ENCODE measurements around the gene ABHD3.
"Not testable (repeated sequence)": the region's sequence is repeated elsewhere in the genome, so short reads cannot be mapped to it uniquely, and the experiment has no call there.

ABHD3 gene

DNA sequence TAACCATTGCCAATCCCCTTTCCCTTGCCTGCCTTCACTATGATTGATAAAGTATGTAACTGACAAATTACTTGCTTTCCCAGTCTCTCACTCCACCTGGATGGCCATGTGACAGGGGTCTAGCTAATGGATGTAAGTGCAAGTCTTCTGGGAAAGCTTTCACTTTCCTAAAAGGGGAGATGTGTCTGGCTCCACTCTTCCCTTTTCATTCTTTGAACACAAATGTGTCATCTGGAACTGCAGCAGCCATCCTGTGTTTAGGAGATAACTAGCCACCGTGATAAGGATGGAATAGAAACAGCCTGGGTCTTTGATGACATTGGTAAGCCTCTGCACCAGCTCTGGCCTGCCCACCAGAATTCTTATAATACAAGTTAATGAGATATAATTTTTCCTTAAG, 54.3 kb downstream of the ABHD3 start:
- no peak for DNase-seq (ENCODE audit: low spot score)

DNA sequence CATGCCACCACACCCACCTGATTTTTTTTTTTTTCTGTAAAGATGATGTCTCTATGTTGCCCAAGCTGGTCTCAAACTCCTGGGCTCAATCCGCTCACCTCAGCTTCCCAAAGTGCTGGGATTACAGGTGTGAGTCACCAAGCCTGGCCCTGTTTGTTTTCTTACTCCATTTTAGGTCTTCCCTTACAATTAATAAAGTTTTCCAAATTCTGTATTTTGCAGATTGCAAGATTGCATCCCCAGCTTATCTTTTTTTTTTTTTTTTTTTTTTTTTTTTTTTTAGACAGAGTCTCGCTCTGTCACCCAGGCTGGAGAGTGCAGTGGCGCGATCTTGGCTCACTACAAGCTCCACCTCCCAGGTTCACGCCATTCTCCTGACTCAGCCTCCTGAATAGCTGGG, 64.2 kb downstream of the ABHD3 start:
- DNase-seq (ENCODE audit: low spot score), result not testable (repeated sequence)

DNA sequence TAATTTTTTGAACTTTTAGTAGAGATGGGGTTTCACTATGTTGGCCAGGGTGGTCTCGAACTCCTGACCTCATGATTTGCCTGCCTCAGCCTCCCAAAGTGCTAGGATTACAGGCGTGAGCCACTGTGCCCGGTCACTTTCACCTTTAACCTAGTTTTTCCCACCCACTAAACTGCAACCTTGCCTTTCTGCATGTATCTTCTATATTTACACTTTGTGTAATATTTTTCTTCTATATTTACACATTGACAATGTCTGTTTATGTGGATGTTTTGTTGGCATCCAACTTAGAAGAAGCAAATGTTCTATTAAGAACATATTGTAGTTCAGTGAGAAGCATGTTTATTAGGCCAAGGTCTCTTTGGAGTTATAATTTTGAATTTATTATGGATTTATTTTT, 65.8 kb downstream of the ABHD3 start:
- DNase-seq (ENCODE audit: low spot score), result no peak

DNA sequence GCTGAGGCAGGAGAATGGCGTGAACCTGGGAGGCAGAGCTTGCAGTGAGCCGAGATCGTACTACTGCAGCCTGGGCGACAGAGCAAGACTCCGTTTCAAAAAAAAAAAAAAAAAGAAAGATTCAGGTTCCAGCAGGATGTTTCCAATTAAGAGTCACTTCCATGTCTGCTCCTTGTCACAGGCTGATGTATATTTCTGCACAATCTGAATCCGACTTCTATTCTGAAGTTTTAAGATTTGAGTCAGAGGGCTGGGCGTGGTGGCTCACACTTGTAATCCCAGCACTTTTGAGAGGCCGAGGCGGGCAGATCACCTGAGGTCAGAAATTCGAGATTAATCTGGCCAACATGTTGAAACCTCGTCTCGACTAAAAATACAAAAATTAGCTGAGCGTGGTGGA, 67.8 kb downstream of the ABHD3 start:
- no peak for DNase-seq (ENCODE audit: low spot score)

DNA sequence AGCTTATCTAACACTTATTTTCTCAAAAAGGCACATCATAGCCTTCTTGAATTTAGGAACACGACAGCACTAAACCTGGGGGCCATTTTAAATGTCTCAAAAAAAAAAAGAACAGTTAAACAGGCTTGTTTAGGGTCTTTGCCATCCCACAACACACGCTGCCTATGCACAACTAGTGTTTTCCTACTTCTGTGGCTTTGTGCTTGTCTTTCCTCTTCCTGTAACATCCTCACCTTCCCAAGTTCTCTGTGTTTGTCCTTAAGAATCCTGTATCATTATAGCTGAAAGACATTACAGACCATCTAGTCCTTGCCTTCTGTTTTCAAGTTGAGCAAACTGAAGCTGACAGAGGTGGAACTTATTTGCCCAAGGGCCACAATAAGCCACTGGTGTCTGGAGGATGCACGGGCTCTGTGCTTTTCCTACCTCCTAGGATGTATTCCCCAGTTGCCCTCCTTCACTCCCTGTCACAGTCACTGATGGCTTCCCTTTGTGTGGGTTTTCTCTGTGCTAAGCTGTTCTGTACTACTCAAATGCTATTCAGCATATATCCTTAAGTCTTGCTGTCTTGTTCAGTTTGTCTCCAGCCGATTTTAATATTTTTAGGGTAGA, 69.9 kb downstream of the ABHD3 start:
- DNase-seq (ENCODE audit: low spot score), result no peak

DNA sequence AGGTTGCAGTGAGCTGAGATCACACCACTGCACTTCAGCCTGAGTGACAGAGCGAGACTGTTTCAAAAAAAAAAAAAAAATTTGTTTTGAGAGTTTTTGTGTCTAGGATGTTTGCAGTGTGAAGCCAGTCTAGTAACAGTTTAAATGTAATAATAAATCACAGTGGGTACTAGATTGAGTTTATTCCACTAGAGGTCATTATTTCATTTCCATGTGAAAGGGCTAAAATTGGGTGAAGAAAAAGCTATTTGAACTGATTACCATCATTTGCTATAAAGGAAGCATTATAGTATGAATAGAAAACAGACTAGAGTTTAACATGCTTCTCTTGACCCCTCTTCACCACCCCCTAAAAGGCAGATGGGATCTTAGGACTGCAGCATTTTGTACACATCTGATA, 72.2 kb downstream of the ABHD3 start:
- peak; percentile 37 for DNase-seq (ENCODE audit: low spot score)

DNA sequence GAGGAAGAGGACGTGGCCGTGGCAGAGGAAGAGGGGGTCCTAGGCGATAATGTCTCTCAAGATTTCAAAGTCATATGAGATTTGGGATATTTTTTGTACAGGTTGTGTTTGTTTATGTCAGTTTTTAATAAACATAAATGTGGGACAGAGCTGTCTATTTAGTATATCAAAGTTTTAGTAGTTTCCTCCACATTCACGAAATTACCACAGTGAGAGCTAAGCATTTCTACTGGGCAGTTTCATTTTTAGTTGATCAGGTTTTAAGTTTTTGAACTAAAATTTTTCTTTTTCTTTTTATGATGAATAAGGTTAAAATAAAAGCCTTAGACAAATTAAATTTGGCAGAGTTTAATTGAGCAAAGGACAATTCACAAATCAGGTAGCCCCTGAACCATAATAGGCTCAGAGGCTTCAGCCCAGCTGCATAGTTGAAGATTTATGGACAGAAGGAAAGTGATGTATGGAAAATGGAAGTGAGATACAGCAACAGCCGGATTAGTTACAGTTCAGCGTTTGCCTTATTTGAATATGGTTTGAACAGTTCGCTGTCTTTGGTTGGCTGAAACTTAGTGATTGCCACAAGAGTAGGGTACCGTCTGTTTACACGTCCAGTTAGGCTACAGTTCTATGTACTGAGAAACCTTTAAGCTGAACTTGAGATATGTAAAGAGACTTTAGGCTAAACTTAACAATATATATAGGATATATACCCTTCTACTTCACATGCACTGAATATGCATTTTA, 75.3 kb downstream of the ABHD3 start:
- no peak for DNase-seq (ENCODE audit: low spot score)

DNA sequence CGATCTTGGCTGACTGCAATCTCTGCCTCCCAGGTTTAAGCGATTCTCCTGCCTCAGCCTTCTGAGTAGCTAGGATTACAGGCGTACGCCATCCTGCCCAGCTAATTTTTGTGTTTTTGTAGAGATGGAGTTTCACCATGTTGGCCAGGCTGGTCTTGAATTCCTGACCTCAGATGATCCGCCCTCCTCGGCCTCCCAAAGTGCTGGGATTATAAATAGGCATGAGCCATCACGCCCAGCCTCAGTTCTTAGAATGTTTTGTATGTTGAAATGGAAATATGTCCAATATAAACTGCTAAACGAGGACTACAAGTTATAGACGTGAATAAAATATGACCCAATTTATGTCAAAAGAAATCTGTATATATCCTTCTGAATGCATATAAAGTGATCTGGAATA, 82.9 kb downstream of the ABHD3 start:
- DNase-seq (ENCODE audit: low spot score), result not testable (repeated sequence)

DNA sequence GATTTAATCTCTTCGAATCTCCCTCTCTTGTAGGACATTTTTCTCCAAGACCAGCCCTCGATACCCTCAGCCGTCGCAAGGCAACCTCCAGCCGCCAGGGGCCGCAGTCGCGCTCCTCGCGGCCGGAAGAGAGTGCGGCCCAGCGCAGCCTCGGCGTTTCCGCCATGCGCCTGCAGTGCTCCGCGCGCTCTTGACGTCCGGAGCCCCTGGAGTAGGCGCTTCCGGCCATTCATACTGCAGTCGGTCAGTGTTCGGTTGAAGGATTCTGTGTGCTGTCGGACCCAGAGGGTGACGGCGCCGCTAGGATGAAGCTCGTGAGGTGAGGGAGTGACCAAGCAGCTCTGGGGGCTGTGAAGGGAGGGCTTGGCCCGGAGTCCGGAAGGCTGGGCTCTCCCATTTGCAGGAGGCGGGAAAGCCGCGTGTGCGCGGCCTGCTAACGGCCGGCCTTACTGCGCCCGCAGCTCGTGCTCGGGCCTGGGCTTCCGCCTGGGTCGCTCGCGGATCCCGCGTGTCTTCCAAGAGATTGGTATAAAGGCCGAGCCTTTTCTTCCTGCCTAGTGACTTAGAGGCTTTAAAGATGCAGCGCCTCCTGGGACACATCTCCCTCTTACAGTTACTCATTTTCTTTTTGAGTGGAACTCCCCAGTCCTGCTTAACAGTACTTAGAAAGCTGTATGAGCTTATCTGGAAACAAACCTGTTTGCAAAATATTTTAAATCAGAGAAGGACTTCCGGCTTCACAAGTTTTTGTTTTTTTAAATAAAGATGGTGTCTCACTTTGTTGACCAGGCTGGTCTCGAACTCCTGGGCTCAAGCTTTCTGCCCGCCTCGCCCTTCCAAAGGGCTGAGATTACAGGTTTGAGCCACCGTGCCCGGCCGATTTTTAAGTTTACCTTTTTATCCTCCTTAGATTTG, 92.2 kb downstream of the ABHD3 start, which contains the start of gene SNRPD1:
SNRPD1 (plus strand) TSS at position 190 of the 915 bp plus-strand sequence; CDS start at position 306, 116 bp downstream.
- DNase-seq (ENCODE audit: low spot score), result peak; percentile 83

DNA sequence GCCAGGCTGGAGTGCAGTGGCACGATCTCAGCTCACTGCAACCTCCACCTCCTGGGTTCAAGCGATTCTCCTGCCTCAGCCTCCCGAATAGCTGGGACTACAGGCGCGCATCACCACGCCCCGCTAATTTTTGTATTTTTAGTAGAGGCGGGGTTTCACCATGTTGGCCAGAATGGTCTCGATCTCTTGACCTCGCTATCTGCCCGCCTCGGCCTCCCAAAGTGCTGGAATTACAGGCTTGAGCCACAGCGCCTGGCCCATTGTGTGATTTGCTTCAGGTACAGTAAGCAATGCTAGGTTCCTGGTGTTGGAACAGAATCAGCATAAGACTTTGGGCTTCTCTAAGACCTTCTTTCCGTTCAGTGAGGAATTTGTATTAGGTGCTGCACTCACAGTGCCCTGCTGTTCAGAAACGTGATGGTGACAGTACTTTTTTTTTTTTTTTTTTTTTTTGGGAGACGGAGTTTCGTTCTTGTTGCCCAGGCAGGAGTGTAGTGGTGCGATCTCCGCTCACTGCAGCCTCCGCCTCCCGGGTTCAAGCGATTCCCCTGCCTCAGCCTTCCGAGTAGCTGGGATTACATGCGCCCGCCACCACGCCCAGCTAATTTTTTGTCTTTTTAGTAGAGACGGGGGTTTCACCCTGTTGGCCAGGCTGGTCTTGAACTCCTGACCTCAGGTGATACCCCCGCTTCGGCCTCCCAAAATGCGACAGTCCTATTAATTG, 93.0 kb downstream of the ABHD3 start:
- DNase-seq (ENCODE audit: low spot score), result not testable (repeated sequence)

DNA sequence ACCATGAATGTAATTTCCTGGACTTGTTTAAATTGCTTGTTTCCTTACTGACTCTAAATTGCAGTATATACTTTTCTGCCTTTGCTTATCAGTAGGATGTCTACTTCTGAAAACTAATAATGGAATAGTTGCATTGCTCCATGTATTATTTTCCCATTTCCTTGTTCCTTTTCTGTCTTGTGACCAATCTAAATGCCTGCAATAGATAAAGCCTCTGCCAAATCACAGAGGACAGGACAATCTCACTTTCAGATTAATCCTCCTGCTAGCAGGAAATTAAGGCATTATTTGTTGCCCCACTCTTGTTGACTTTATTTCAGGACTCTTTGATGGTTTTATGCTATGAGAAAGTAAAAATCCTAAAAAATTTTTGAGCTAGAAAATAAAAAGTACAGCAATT, 99.4 kb downstream of the ABHD3 start:
- no peak for DNase-seq (ENCODE audit: low spot score)

DNA sequence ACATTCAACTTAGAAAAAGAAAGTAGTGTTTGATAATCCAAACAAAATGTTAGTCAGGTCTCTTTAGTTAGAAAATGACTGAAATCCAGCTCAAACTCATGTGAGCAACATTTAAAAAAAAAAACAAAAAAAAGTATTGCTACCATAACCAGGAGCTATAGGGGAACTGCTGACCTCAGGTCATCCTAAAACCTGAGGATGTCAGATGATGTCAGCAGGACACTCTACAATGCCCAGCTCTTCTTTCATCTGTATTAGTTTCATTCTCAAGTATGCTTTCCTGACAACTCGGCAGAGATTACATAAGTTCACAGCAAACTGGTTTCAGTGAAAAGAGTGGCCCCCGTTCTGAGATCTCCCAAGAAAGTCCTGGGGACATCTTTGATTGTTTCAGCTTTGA, 99.9 kb downstream of the ABHD3 start:
- no peak for DNase-seq (ENCODE audit: low spot score)

DNA sequence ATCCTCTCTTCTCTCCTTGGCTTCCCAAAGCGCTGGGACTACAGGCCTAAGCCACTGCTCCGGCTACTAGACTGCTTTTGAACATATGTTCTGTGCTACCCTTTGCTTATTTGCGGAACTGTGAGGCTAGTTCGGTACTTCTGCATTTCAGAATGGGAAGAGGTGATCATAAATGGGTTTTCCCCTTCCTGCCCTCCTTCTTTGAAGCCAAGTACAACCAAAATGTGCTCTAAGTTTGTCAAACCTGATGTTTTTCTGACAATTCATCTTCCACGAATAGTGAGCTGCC, 102.3 kb downstream of the ABHD3 start:
- DNase-seq (ENCODE audit: low spot score), result peak; percentile 63
